ENCODE measurements around the gene CCL27. TPM values are rescaled to one million over a fixed set of nuclear protein-coding genes. Genes with fewer than 3 reads are reported as not detected.

The CCL27 gene
- total RNA-seq, 1 donor, result 0.36 TPM

- no peak within 1 kb of the TSS for H2AFZ ChIP-seq (ENCODE audit: low read length)
- DNase-seq (ENCODE audit: insufficient read length, low spot score, missing footprints), result no peak
- TF ChIP-seq CTCF (IDR thresholded peaks at IDR 0.05; ENCODE audit: extremely low read depth, low read depth, low read length), result no peak
Measured at GRCh38 chr9:34690983-34691935, 28.8 kb upstream of the CCL27 start, which contains the start of gene CCL19. Gene CCL19 (minus strand): TSS chr9:34691276. CDS start chr9:34691139, 137 bp downstream.

GRCh38 chr9:34689512-34689911 is 27.1 kb upstream of the CCL27 start:
- H3K4me2 ChIP-seq (ENCODE audit: insufficient read depth, low read length), result no peak overlapping the region
- H4K20me1 ChIP-seq (ENCODE audit: insufficient read depth, low read length), result peaks cover 9% of the 10 kb centered on the region
- no peaks in the 10 kb centered on the region for H3K36me3 ChIP-seq (ENCODE audit: insufficient read depth, low read length)
- H2AFZ ChIP-seq (ENCODE audit: low read length), result no peak overlapping the region
- no peak overlapping the region for H3K4me3 ChIP-seq (ENCODE audit: insufficient read depth, low read length)
- H3K27ac ChIP-seq (ENCODE audit: low read depth, low read length), result no peak overlapping the region
- DNase-seq (ENCODE audit: insufficient read length, low spot score, missing footprints), result no peak
- no peaks in the 10 kb centered on the region for H3K9me3 ChIP-seq (ENCODE audit: low read depth, low read length)
- TF ChIP-seq CTCF (IDR thresholded peaks at IDR 0.05; ENCODE audit: extremely low read depth, low read depth, low read length), result no peak
- peaks cover 5% of the 10 kb centered on the region for H3K4me1 ChIP-seq (ENCODE audit: insufficient read depth, low read length)
- no peaks in the 10 kb centered on the region for H3K27me3 ChIP-seq (ENCODE audit: insufficient read depth, low read length)
- H3K79me2 ChIP-seq (ENCODE audit: insufficient read depth, low read length), result no peaks in the 10 kb centered on the region

More at GRCh38 chr9:34690983-34691935, 28.8 kb upstream of the CCL27 start, which contains the start of gene CCL19:
- Histone ChIP-seq H3K9me3 (ENCODE audit: low read depth, low read length) (no peaks in the 10 kb centered on the region), H3K79me2 (ENCODE audit: insufficient read depth, low read length) (no peaks in the 10 kb centered on the region), H4K20me1 (ENCODE audit: insufficient read depth, low read length) (peaks cover 9% of the 10 kb centered on the region), H3K4me3 (ENCODE audit: insufficient read depth, low read length) (no peak within 1 kb of the TSS), H3K4me1 (ENCODE audit: insufficient read depth, low read length) (peaks cover 4% of the 10 kb centered on the region), H3K27me3 (ENCODE audit: insufficient read depth, low read length) (no peaks in the 10 kb centered on the region), H3K27ac (ENCODE audit: low read depth, low read length) (no peak within 1 kb of the TSS), H3K4me2 (ENCODE audit: insufficient read depth, low read length) (no peak within 1 kb of the TSS), H3K36me3 (ENCODE audit: insufficient read depth, low read length) (no peaks in the 10 kb centered on the region)

GRCh38 chr9:34689116-34689470 is 26.6 kb upstream of the CCL27 start:
- no peaks in the 10 kb centered on the region for H3K79me2 ChIP-seq (ENCODE audit: insufficient read depth, low read length)
- no peaks in the 10 kb centered on the region for H3K27me3 ChIP-seq (ENCODE audit: insufficient read depth, low read length)
- DNase-seq (ENCODE audit: insufficient read length, low spot score, missing footprints), result no peak
- no peak overlapping the region for H3K27ac ChIP-seq (ENCODE audit: low read depth, low read length)
- H3K4me2 ChIP-seq (ENCODE audit: insufficient read depth, low read length), result no peak overlapping the region
- TF ChIP-seq CTCF (IDR thresholded peaks at IDR 0.05; ENCODE audit: extremely low read depth, low read depth, low read length), result no peak
- no peaks in the 10 kb centered on the region for H3K36me3 ChIP-seq (ENCODE audit: insufficient read depth, low read length)
- H2AFZ ChIP-seq (ENCODE audit: low read length), result no peak overlapping the region
- no peak overlapping the region for H3K4me3 ChIP-seq (ENCODE audit: insufficient read depth, low read length)
- H4K20me1 ChIP-seq (ENCODE audit: insufficient read depth, low read length), result peaks cover 13% of the 10 kb centered on the region
- H3K9me3 ChIP-seq (ENCODE audit: low read depth, low read length), result no peaks in the 10 kb centered on the region
- peaks cover 5% of the 10 kb centered on the region for H3K4me1 ChIP-seq (ENCODE audit: insufficient read depth, low read length)
